ENCODE results near the gene CNTN2. TPM values are rescaled to one million over a fixed set of nuclear protein-coding genes. Genes with fewer than 3 reads are reported as not detected.

Gene CNTN2
- total RNA-seq, 1 donor from 2014 or later: 0.58 TPM

- Histone ChIP-seq H3K27me3 (ENCODE audit: low read depth) (no peaks in the 10 kb centered on the region), H3K4me1 (peaks cover 14% of the 10 kb centered on the region), H3K9me3 (replicated peaks) (no peaks in the 10 kb centered on the region), H3K36me3 (no peaks in the 10 kb centered on the region), H3K27ac (replicated peaks) (no peak overlapping the region), H3K4me3 (no peak overlapping the region)
- intact Hi-C loops (cut with micrococcal nuclease): no loop called here
- no peak for DNase-seq
- TF ChIP-seq, protein P1, sequence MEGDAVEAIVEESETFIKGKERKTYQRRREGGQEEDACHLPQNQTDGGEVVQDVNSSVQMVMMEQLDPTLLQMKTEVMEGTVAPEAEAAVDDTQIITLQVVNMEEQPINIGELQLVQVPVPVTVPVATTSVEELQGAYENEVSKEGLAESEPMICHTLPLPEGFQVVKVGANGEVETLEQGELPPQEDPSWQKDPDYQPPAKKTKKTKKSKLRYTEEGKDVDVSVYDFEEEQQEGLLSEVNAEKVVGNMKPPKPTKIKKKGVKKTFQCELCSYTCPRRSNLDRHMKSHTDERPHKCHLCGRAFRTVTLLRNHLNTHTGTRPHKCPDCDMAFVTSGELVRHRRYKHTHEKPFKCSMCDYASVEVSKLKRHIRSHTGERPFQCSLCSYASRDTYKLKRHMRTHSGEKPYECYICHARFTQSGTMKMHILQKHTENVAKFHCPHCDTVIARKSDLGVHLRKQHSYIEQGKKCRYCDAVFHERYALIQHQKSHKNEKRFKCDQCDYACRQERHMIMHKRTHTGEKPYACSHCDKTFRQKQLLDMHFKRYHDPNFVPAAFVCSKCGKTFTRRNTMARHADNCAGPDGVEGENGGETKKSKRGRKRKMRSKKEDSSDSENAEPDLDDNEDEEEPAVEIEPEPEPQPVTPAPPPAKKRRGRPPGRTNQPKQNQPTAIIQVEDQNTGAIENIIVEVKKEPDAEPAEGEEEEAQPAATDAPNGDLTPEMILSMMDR (IDR thresholded peaks at IDR 0.05; ENCODE audit: borderline replicate concordance): no peak
These were observed 33.3 kb downstream of the CNTN2 start for GRCh38 chr1:205076245-205076761.

DNA sequence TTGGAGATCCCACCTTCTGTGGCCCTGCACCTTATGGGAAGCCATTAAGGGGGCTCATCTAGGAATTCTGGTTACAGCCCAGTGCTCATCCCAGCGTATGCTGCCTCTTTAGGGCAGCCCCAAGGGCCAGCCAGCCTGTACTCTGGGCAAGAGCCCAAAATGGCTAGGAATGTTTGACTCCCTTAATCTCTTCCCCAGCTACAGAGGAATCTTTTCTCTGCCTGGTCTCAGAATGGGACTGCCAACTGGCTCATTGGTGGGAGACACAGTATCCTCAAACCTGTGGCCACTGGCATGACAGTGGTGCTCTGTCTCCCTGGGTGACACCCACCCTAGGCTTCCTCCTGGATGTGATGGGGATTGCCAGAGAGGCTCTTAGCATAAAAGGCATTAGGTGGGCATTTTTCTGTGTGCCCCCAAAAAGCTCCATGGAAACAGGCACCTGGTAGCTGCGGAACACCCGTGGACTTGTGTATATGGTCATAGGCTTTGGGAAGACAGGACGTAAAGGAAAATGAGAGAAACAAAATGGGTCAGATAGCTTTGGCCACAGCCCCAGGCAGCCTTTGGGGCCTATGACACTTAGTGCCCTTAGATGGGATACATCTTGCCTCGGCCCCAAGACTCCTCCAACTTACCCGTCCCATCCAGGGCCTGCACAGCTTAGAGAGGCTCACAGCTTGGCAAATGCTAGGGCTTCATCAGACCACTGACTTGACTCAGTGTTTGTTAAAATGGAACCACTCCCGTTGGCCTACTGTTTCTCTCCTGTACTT lies 34.3 kb downstream of the CNTN2 start:
- Histone ChIP-seq H3K36me3 (no peaks in the 10 kb centered on the region), H3K27me3 (ENCODE audit: low read depth) (no peaks in the 10 kb centered on the region), H3K9me3 (replicated peaks) (no peaks in the 10 kb centered on the region), H3K4me3 (no peak overlapping the region), H3K4me1 (peaks cover 14% of the 10 kb centered on the region), H3K27ac (replicated peaks) (no peak overlapping the region)
- no peak for DNase-seq
- intact Hi-C loops (cut with micrococcal nuclease): no loop called here
- TF ChIP-seq, protein P1 (IDR thresholded peaks at IDR 0.05; ENCODE audit: borderline replicate concordance): no peak

DNA sequence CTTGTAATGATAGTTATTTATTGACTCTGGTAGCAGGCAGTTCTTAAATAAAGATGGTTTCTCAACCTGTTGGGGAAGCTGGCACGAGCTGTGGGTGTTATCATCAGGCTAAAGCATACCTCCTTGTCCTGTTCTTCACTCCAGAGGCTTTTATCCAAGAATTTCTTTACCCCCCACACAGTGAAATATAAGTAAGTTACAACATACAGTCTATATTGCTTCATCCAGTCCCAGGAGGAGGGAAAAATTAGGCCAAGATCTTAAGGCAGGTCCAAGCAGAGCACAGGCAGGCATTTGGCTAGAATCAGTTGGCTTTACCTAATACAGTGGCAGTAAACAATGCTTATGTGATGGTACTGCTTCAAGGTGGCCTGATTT lies 34.9 kb downstream of the CNTN2 start:
- intact Hi-C loops (cut with micrococcal nuclease): no loop called here
- H3K9me3 ChIP-seq (replicated peaks): no peaks in the 10 kb centered on the region
- no peaks in the 10 kb centered on the region for H3K36me3 ChIP-seq
- TF ChIP-seq, protein P1 (IDR thresholded peaks at IDR 0.05; ENCODE audit: borderline replicate concordance): no peak
- no peak overlapping the region for H3K27ac ChIP-seq (replicated peaks)
- peaks cover 14% of the 10 kb centered on the region for H3K4me1 ChIP-seq
- H3K27me3 ChIP-seq (ENCODE audit: low read depth): no peaks in the 10 kb centered on the region
- DNase-seq: no peak
- H3K4me3 ChIP-seq: no peak overlapping the region

GRCh38 chr1:205082431-205082830 lies 39.4 kb downstream of the CNTN2 start:
- TF ChIP-seq, protein P1 (IDR thresholded peaks at IDR 0.05; ENCODE audit: borderline replicate concordance): no peak
- Histone ChIP-seq H3K4me3 (no peak overlapping the region), H3K36me3 (peaks cover 44% of the 10 kb centered on the region), H3K4me1 (peaks cover 3% of the 10 kb centered on the region), H3K27ac (replicated peaks) (no peak overlapping the region), H3K27me3 (ENCODE audit: low read depth) (no peaks in the 10 kb centered on the region), H3K9me3 (replicated peaks) (no peaks in the 10 kb centered on the region)
- intact Hi-C loops (cut with micrococcal nuclease): no loop called here
- DNase-seq: no peak

DNA sequence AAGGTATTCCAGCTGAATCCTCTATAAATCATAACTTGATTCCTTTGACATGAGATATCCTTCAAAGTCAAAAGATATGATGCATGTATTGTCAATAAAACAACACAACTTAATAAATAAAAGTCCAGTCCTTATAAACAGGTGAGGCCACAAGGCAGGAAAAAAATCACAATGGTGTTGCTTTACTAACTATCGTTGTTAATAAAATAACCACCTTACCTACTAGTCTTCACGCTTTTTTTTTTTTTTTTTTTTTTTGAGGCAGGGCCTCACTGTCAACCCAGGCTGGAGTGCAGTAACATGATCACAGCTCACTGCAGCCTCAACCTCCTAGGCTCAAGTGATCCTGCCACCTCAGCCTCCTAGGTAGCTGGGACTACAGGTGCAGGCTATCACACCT lies 41.3 kb downstream of the CNTN2 start, which contains the start of gene TMEM81:
Gene TMEM81, minus strand, starts transcription at position 101 of the 400 bp plus-strand sequence. CDS start 140 bp downstream, outside the sequence.
- peaks cover 63% of the 10 kb centered on the region for H3K36me3 ChIP-seq
- H3K4me3 ChIP-seq: no peak within 1 kb of the TSS
- H3K9me3 ChIP-seq (replicated peaks): no peaks in the 10 kb centered on the region
- H3K27ac ChIP-seq (replicated peaks): no peak within 1 kb of the TSS
- no peak for DNase-seq
- intact Hi-C loops (cut with micrococcal nuclease): no loop called here
- TF ChIP-seq, protein P1 (IDR thresholded peaks at IDR 0.05; ENCODE audit: borderline replicate concordance): no peak
- no peaks in the 10 kb centered on the region for H3K27me3 ChIP-seq (ENCODE audit: low read depth)
- no peaks in the 10 kb centered on the region for H3K4me1 ChIP-seq
